Mesenchymal stem cell (in vitro differentiated cells and primary cell): ENCODE results near the gene PPP1R12C.

Experiments used
- DNase-seq: peaks from one replicate; pipeline ENCODE4 v3.0.0-alpha.2; 2013
- H2AFZ ChIP-seq: one replicate; pipeline ENCODE4 v1.6.1; 2013; ENCODE audit warnings: low read depth, mild to moderate bottlenecking, control low read depth, inconsistent platforms, low read length, moderate library complexity
- H2AK5ac ChIP-seq: 2 replicates; pipeline ENCODE4 v1.6.1; 2013; ENCODE audit warnings: low read length, moderate library complexity, mild to moderate bottlenecking, inconsistent platforms; ENCODE audit not compliant: severe bottlenecking
- H2BK120ac ChIP-seq: one replicate; pipeline ENCODE4 v1.6.1; 2013; ENCODE audit warnings: low read depth, mild to moderate bottlenecking, inconsistent platforms, low read length, moderate library complexity
- H2BK12ac ChIP-seq, 2 experiments: one replicate each; pipeline ENCODE4 v1.6.1; 2013; ENCODE audit warnings: inconsistent platforms in 2 of 2, low read length in 2 of 2, mild to moderate bottlenecking in 2 of 2, moderate library complexity in 2 of 2, control low read depth in 1 of 2
- H2BK15ac ChIP-seq: one replicate; pipeline ENCODE4 v1.6.1; 2013; ENCODE audit warnings: mild to moderate bottlenecking, low read depth, inconsistent platforms; ENCODE audit not compliant: poor library complexity, severe bottlenecking
- H2BK5ac ChIP-seq: 2 replicates; pipeline ENCODE4 v1.6.1; 2013; ENCODE audit warnings: low read depth, mild to moderate bottlenecking, low read length, control low read depth, inconsistent platforms; ENCODE audit not compliant: poor library complexity, severe bottlenecking
- H3K14ac ChIP-seq, 2 experiments: one replicate each; pipeline ENCODE4 v1.6.1; 2013; ENCODE audit warnings: inconsistent platforms in 2 of 2, low read length in 2 of 2, control low read depth in 1 of 2, mild to moderate bottlenecking in 1 of 2, moderate library complexity in 1 of 2
- H3K18ac ChIP-seq, 2 experiments: one replicate each; pipeline ENCODE4 v1.6.1; 2013; ENCODE audit warnings: inconsistent platforms in 2 of 2, low read length in 2 of 2, control low read depth in 1 of 2, low read depth in 1 of 2, mild to moderate bottlenecking in 1 of 2
- H3K23ac ChIP-seq, 2 experiments: one replicate each; pipeline ENCODE4 v1.6.1; 2013; ENCODE audit warnings: inconsistent platforms in 2 of 2, low read length in 2 of 2, mild to moderate bottlenecking in 2 of 2, moderate library complexity in 2 of 2, control low read depth in 1 of 2
- H3K27ac ChIP-seq: 2 replicates; pipeline ENCODE4 v1.5.1; 2013; ENCODE audit warnings: mild to moderate bottlenecking, moderate library complexity, low read length, control low read depth, inconsistent platforms; ENCODE audit not compliant: poor library complexity, severe bottlenecking
- H3K27me3 ChIP-seq, 2 experiments: 2 replicates each; pipeline versions ENCODE4 v1.6.1 to v1.7.0; 2013; ENCODE audit warnings: low read length in 2 of 2, mild to moderate bottlenecking in 2 of 2, moderate library complexity in 2 of 2, control low read depth in 1 of 2, inconsistent platforms in 1 of 2; ENCODE audit not compliant: control insufficient read depth in 1 of 2, insufficient read depth in 1 of 2
- H3K36me3 ChIP-seq, 2 experiments: 2 replicates each; pipeline versions ENCODE4 v1.6.1 to v1.7.0; 2013; ENCODE audit warnings: low read length in 2 of 2, control low read depth in 1 of 2, inconsistent platforms in 1 of 2, low read depth in 1 of 2, mild to moderate bottlenecking in 1 of 2; ENCODE audit not compliant: insufficient read depth in 2 of 2, control insufficient read depth in 1 of 2
- H3K4ac ChIP-seq, 2 experiments: one replicate each; pipeline ENCODE4 v1.6.1; 2013; ENCODE audit warnings: inconsistent platforms in 2 of 2, low read length in 2 of 2, mild to moderate bottlenecking in 2 of 2, moderate library complexity in 2 of 2, control low read depth in 1 of 2, low read depth in 1 of 2
- H3K4me1 ChIP-seq: 2 replicates; pipeline ENCODE4 v1.6.1; 2013; ENCODE audit warnings: low read depth, low read length, control low read depth; ENCODE audit not compliant: control insufficient read depth, insufficient read depth
- H3K4me2 ChIP-seq: 2 replicates; pipeline ENCODE4 v1.6.1; 2013; ENCODE audit warnings: low read length, mild to moderate bottlenecking, inconsistent platforms; ENCODE audit not compliant: poor library complexity, severe bottlenecking
- H3K4me3 ChIP-seq, 2 experiments: 2 replicates each; pipeline versions ENCODE4 v1.5.1 to v1.7.0; 2013; ENCODE audit warnings: low read length in 2 of 2, mild to moderate bottlenecking in 2 of 2, control low read depth in 1 of 2, low read depth in 1 of 2; ENCODE audit not compliant: insufficient read depth in 1 of 2
- H3K79me1 ChIP-seq: replicated peaks from 2 replicates; pipeline ENCODE4 v1.6.1; 2013; ENCODE audit warnings: mild to moderate bottlenecking, control low read depth, low read length, inconsistent platforms; ENCODE audit not compliant: poor library complexity, severe bottlenecking
- H3K9ac ChIP-seq: 2 replicates; pipeline ENCODE4 v1.7.0; 2013; ENCODE audit warnings: mild to moderate bottlenecking, low read length, moderate library complexity
- H3K9me3 ChIP-seq: 2 replicates; pipeline ENCODE4 v1.7.0; 2013; ENCODE audit warnings: mild to moderate bottlenecking, low read length; ENCODE audit not compliant: control insufficient read depth
- H4K8ac ChIP-seq: one replicate; pipeline ENCODE4 v1.6.1; 2013; ENCODE audit warnings: inconsistent platforms, mild to moderate bottlenecking, low read length, moderate library complexity
- H4K91ac ChIP-seq: one replicate; pipeline ENCODE4 v1.6.1; 2013; ENCODE audit warnings: mild to moderate bottlenecking, low read length, inconsistent platforms
- WGBS: methylation state at CpG from one replicate; pipeline ENCODE4 v1.1.7; 2013; ENCODE audit warnings: mixed read lengths; 5-methylcytosine and 5-hydroxymethylcytosine counted together

The PPP1R12C gene

GRCh38 chr19:55094456-55095259, 22.8 kb downstream of the PPP1R12C start:
- no peak for DNase-seq
- 76% methylated on average over 31 of the region's 32 CpGs for WGBS

DNA sequence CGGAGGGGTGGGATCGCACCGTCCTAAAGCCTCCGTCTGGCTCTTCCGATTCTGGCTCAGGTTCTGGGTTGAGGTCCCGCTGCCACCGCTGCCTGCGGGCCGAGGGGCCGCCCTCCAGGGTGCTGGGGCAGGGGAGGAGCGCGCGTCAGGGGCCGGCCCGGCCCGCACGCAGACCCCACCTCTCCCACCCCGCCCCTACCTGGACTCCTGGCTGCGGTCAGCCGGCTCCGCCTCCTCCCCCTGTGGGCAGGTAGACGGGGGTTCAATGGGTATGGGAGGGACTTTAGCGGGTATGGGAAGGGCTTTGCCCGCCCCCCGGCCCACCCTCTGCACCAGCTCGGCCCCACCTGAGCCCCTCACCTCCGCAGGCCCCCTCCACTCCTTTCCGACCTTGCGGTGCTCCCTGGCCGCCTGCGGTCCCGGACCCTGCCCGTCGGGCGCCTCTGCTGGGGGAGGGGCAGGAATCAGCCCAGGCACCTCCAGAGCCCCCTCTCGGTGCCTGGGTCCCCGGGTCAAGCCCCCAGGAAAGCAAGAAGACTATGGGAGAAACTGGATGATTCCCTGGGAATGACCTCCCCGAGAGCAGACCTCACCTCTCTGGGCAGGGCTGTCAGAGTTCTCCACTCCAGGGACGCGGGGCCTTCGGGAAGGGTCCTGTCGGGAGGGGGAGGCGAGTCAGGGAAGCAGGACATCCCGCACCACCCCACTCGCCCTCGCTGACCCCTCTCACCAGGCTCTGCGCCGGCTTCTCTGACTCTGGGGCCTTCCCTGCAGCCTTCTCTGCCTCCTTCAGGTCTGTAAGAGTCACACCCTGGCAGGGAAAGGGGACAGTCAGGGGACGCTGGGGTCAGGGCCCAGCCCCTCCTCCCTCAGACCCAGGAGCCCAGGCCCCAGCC, 24.8 kb downstream of the PPP1R12C start:
- 85% methylated on average over 25 of the region's 49 CpGs for WGBS
- H4K91ac ChIP-seq = no peak overlapping the region
- no peak overlapping the region for H2BK120ac ChIP-seq

More at GRCh38 chr19:55094456-55095259, 22.8 kb downstream of the PPP1R12C start:
- H2BK120ac ChIP-seq = no peak overlapping the region
- H3K14ac ChIP-seq = no peak overlapping the region
- no peak overlapping the region for H3K27ac ChIP-seq
- no peak overlapping the region for H2AFZ ChIP-seq
- H2BK5ac ChIP-seq = no peak overlapping the region
- no peak overlapping the region for H3K18ac ChIP-seq
- peaks cover 41 to 76% of the 10 kb centered on the region in 2 experiments for H3K36me3 ChIP-seq
- H3K4me2 ChIP-seq = no peak overlapping the region
- H3K4me3 ChIP-seq = peak overlapping the region in 1 of 2 experiments; percentile 14
- H3K79me1 ChIP-seq = peaks cover 29% of the 10 kb centered on the region
- H3K9me3 ChIP-seq = no peaks in the 10 kb centered on the region
- no peak overlapping the region for H2BK12ac ChIP-seq
- H4K8ac ChIP-seq = no peak overlapping the region
- peak overlapping the region; percentile 22 for H4K91ac ChIP-seq
- no peak overlapping the region for H3K9ac ChIP-seq
- H2BK15ac ChIP-seq = no peak overlapping the region
- peaks cover 16% of the 10 kb centered on the region for H3K4me1 ChIP-seq
- no peak overlapping the region for H2AK5ac ChIP-seq
- H3K4ac ChIP-seq = no peak overlapping the region
- H3K23ac ChIP-seq = no peak overlapping the region
- H3K27me3 ChIP-seq = no peaks in the 10 kb centered on the region

GRCh38 chr19:55091955-55092354, 25.5 kb downstream of the PPP1R12C start:
- peaks cover 0 to under 1% of the 10 kb centered on the region in 2 experiments for H3K27me3 ChIP-seq
- no peak overlapping the region for H2BK5ac ChIP-seq
- H3K14ac ChIP-seq = no peak overlapping the region
- H3K23ac ChIP-seq = no peak overlapping the region
- no peak overlapping the region for H3K18ac ChIP-seq
- no peak overlapping the region for H3K9ac ChIP-seq
- H4K8ac ChIP-seq = no peak overlapping the region
- H2BK12ac ChIP-seq = no peak overlapping the region
- DNase-seq = no peak
- no peak overlapping the region for H3K4ac ChIP-seq
- H3K9me3 ChIP-seq = no peaks in the 10 kb centered on the region
- H3K79me1 ChIP-seq = peaks cover 10% of the 10 kb centered on the region
- H3K4me2 ChIP-seq = no peak overlapping the region
- no peak overlapping the region for H2BK120ac ChIP-seq
- H3K36me3 ChIP-seq = peaks cover 30 to 67% of the 10 kb centered on the region in 2 experiments
- no peak overlapping the region for H3K27ac ChIP-seq
- H2AFZ ChIP-seq = no peak overlapping the region
- H3K4me3 ChIP-seq = no peak overlapping the region
- H4K91ac ChIP-seq = no peak overlapping the region
- WGBS = 80% methylated on average over 23 of the region's 27 CpGs
- no peak overlapping the region for H2AK5ac ChIP-seq
- H3K4me1 ChIP-seq = peaks cover 21% of the 10 kb centered on the region
- H2BK15ac ChIP-seq = no peak overlapping the region

More for the DNA sequence above, 24.8 kb downstream of the PPP1R12C start:
- H3K4me2 ChIP-seq = no peak overlapping the region
- H4K8ac ChIP-seq = no peak overlapping the region
- no peak overlapping the region for H3K4me3 ChIP-seq
- no peak overlapping the region for H3K14ac ChIP-seq
- H2AFZ ChIP-seq = no peak overlapping the region
- H3K9me3 ChIP-seq = no peaks in the 10 kb centered on the region
- no peak overlapping the region for H3K4ac ChIP-seq
- H3K27me3 ChIP-seq = no peaks in the 10 kb centered on the region
- no peak overlapping the region for H3K23ac ChIP-seq
- no peak for DNase-seq
- no peak overlapping the region for H2BK5ac ChIP-seq
- peaks cover 11% of the 10 kb centered on the region for H3K79me1 ChIP-seq
- no peak overlapping the region for H2BK15ac ChIP-seq
- peaks cover 15% of the 10 kb centered on the region for H3K4me1 ChIP-seq
- no peak overlapping the region for H2BK12ac ChIP-seq
- H3K18ac ChIP-seq = no peak overlapping the region
- H3K36me3 ChIP-seq = peaks cover 30 to 67% of the 10 kb centered on the region in 2 experiments
- no peak overlapping the region for H2AK5ac ChIP-seq
- no peak overlapping the region for H3K9ac ChIP-seq
- no peak overlapping the region for H3K27ac ChIP-seq
